ENCODE data around the gene IFT80. TPM values are rescaled to one million over a fixed set of nuclear protein-coding genes. Genes with fewer than 3 reads are reported as not detected.
A peak's percentile ranks its signal among the peaks of the same experiment; 100 is the strongest.

Gene IFT80
- total RNA-seq, 2 donors from 2014 or later = 11.1 to 15.0 TPM

- DNase-seq (peak; percentile 51 to 60), ATAC-seq (peak; percentile 86)
- intact Hi-C loops (cut with DNase I, micrococcal nuclease) = no loop called here
Measured at GRCh38 chr3:160225176-160226025, 173.6 kb downstream of the IFT80 start, which contains the start of gene C3orf80. C3orf80 (plus strand) TSS chr3:160225422; CDS start chr3:160225636, 214 bp downstream.

GRCh38 chr3:160224811-160225175 is 174.2 kb downstream of the IFT80 start:
- ATAC-seq (no peak), DNase-seq (no peak)
- intact Hi-C loops (cut with DNase I, micrococcal nuclease) = no loop called here

- ATAC-seq (no peak), DNase-seq (no peak)
- intact Hi-C loops (cut with DNase I, micrococcal nuclease) = no loop called here
Measured at GRCh38 chr3:160224256-160224655, 174.8 kb downstream of the IFT80 start.

GRCh38 chr3:160221019-160221418 is 178.0 kb downstream of the IFT80 start:
- intact Hi-C loops (cut with DNase I, micrococcal nuclease) = no loop called here
- DNase-seq = no peak
- ATAC-seq = no peak

GRCh38 chr3:160220038-160220437 is 179.0 kb downstream of the IFT80 start:
- ATAC-seq = no peak
- DNase-seq = no peak
- intact Hi-C loops (cut with DNase I, micrococcal nuclease) = no loop called here

- intact Hi-C loops (cut with DNase I, micrococcal nuclease) = no loop called here
- no peak for DNase-seq
- ATAC-seq = no peak
Measured at GRCh38 chr3:160218136-160218535, 180.9 kb downstream of the IFT80 start.

- ATAC-seq = no peak
- intact Hi-C loops (cut with DNase I, micrococcal nuclease) = no loop called here
- no peak for DNase-seq
Measured at GRCh38 chr3:160217675-160218074, 181.3 kb downstream of the IFT80 start.

GRCh38 chr3:160213191-160213590 is 185.8 kb downstream of the IFT80 start:
- intact Hi-C loops (cut with DNase I, micrococcal nuclease) = no loop called here
- no peak for ATAC-seq
- no peak for DNase-seq

- DNase-seq (no peak), ATAC-seq (peak; percentile 52)
- intact Hi-C loops (cut with DNase I, micrococcal nuclease) = no loop called here
Measured at GRCh38 chr3:160210799-160211221, 188.2 kb downstream of the IFT80 start.

GRCh38 chr3:160210341-160210740 is 188.7 kb downstream of the IFT80 start:
- DNase-seq (no peak), ATAC-seq (no peak)
- intact Hi-C loops (cut with DNase I, micrococcal nuclease) = no loop called here

Small RNA genes lying within 50 kb of the gene (microRNA-seq; reads per million reads assigned to microRNA genes)
- gene MIR15B (2,074 to 3,037 reads per million in 2 donors), gene MIR16-2 (333 to 1,012 reads per million in 2 donors)

Other genes starting within 250 kb of the IFT80 start
- 1 to 10 TPM in 1 of 2 donors, under 1 TPM in 1; 0.31 to 1.9 TPM for gene C3orf80, start 173.8 kb downstream of the IFT80 start, total RNA-seq
- gene SMC4, start 425 bp upstream of the IFT80 start, total RNA-seq = 10 to 100 TPM; 30.9 to 35.5 TPM
- 1 to 10 TPM; 5.4 to 5.7 TPM for gene TRIM59, start 50.6 kb upstream of the IFT80 start, total RNA-seq
- 10 to 100 TPM; 49.3 to 60.1 TPM for gene KPNA4, start 166.3 kb upstream of the IFT80 start, total RNA-seq

Measured in left colon (tissue), 2 donors.